ENCODE data around the gene SBNO2. TPM values are rescaled to one million over a fixed set of nuclear protein-coding genes. Genes with fewer than 3 reads are reported as not detected.
A peak's percentile ranks its signal among the peaks of the same experiment; 100 is the strongest.

The SBNO2 gene
- total and polyA plus RNA-seq, 10 donors: 16.2 to 230 (median 112) TPM

DNA sequence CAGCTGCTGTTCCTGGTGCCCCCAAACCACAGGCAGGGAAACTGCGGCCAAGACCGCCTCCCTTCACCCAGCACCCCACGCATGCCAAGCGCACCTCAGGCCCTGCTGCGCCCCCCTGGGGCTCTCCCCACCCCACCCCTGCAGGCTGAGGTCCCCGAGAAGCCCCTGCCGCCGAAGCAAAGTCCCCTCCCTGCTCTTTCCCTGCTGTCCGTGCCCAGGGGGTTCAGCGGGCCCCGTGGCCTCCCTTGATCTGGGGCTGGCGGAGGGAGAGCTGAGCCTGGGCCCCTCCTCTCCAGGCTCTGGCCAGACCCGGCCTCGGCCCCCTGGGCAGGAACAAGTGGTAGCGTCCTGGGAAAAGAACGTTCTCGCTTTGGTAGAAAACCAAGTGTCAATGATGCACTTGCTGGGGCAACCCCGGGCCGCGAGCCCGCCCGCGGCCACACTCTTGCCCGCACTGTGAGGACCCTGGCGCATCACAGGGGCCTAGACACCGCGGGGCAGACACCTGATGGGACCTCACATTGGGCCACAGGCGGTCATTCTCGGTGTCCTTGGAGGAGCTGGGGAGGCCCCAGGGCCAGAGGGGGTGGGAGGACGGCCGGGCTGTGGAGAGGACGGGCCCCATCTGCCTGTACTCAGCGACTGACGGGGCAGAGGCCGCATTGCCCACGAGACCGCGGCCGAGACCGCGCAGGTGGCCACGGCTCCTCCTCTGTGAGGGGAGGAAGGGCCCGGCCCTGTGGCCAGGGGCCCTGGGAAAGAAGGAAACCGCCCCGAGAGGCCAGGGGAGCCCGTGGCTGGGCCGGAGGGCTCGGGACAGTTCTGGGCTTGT is 41.3 kb downstream of the SBNO2 start:
- Histone ChIP-seq H3K27ac (peak overlapping the region; percentile 97 to 100 (median 98)), H3K36me3 (peaks cover 0 to 45% (median 6%) of the 10 kb centered on the region in 6 donors), H3K27me3 (replicated peaks in 1 of 7) (no peaks in the 10 kb centered on the region), H3K4me1 (peaks cover 58 to 91% (median 81%) of the 10 kb centered on the region in 6 donors), H3K4me3 (peak overlapping the region; percentile 58 to 97 (median 82)), H3K9me3 (no peaks in the 10 kb centered on the region)
- TF ChIP-seq POLR2AphosphoS5 (IDR thresholded peaks at IDR 0.05) (peak in 1 of 3 donors; percentile 75), POLR2A (IDR thresholded peaks at IDR 0.05) (no peak)
- TF ChIP-seq, protein P1, sequence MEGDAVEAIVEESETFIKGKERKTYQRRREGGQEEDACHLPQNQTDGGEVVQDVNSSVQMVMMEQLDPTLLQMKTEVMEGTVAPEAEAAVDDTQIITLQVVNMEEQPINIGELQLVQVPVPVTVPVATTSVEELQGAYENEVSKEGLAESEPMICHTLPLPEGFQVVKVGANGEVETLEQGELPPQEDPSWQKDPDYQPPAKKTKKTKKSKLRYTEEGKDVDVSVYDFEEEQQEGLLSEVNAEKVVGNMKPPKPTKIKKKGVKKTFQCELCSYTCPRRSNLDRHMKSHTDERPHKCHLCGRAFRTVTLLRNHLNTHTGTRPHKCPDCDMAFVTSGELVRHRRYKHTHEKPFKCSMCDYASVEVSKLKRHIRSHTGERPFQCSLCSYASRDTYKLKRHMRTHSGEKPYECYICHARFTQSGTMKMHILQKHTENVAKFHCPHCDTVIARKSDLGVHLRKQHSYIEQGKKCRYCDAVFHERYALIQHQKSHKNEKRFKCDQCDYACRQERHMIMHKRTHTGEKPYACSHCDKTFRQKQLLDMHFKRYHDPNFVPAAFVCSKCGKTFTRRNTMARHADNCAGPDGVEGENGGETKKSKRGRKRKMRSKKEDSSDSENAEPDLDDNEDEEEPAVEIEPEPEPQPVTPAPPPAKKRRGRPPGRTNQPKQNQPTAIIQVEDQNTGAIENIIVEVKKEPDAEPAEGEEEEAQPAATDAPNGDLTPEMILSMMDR (IDR thresholded peaks at IDR 0.05 in 8 of 11, conservative IDR thresholded peaks at IDR 0.05 in 3 of 11): no peak
- intact Hi-C loops (cut with DNase I; ENCODE audit: low total_unique reads): no loop called here
- 11 to 24% (median 18%) methylated on average over 10 to 48 of the region's 48 CpGs for WGBS, 5 donors
- peak; percentile 92 for DNase-seq

DNA sequence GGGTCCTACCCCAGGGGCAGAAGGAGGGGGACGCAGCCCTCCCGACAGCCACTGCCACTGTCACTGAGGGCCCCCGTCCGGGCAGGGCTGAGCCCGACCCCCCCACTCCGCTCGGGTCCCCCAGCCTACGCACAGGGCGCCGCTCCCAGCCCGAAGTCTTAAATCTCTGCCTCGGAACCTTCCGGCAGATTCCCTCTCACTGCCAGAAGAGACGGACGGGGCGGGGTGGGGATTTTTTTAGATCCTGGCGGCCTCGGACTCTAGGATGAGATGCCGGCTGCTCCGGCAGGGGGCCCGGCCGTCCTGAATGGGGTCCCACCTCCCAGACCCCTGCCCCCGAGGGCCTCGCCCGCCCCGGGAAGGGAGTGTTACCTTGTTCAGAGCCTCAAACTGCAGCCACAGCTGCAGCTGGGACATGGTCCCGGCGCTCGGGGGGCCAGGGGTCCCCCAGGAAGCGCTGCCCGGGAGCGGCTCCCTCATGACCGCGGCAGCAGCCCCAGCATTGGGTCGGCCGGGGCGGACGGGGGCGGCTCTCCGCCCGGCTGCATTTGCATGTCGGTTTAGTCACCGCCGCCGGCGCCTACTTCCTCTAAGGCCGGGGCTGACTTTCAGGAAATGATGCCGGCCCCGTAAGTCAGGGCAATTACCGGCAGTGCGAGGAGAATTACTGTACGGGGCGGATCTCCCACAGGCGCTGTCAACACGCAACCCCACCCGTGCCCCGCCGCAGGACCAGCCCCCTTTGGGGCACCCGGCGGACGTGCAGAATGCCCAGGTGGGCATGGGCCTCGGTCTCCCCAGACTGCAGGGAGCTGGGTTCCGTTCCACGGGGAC is 42.1 kb downstream of the SBNO2 start:
- no peaks in the 10 kb centered on the region for H3K9me3 ChIP-seq
- peak; percentile 99 for DNase-seq
- peak overlapping the region; percentile 97 to 100 (median 98) for H3K27ac ChIP-seq
- TF ChIP-seq POLR2A (IDR thresholded peaks at IDR 0.05): peak in 2 of 3 donors; percentile 26 to 43
- TF ChIP-seq, protein P1 (IDR thresholded peaks at IDR 0.05 in 8 of 11, conservative IDR thresholded peaks at IDR 0.05 in 3 of 11): peak in 2 of 11 experiments; percentile 27 to 28
- peak; percentile 90 to 95 (median 94) for TF ChIP-seq POLR2AphosphoS5 (IDR thresholded peaks at IDR 0.05)
- H3K27me3 ChIP-seq (replicated peaks in 1 of 7): no peaks in the 10 kb centered on the region
- intact Hi-C loops (cut with DNase I; ENCODE audit: low total_unique reads): no loop called here
- peak overlapping the region; percentile 58 to 97 (median 82) for H3K4me3 ChIP-seq
- H3K36me3 ChIP-seq: peaks cover 3 to 54% (median 14%) of the 10 kb centered on the region in 6 donors
- peaks cover 58 to 98% (median 85%) of the 10 kb centered on the region in 6 donors for H3K4me1 ChIP-seq
- WGBS, 5 donors: 0 to 5% (median 0%) methylated on average over 7 to 64 of the region's 64 CpGs

- Histone ChIP-seq H3K4me3 (peak overlapping the region; percentile 58 to 97 (median 82)), H3K27ac (peak overlapping the region; percentile 97 to 100 (median 98)), H3K9me3 (no peaks in the 10 kb centered on the region), H3K36me3 (peaks cover 4 to 58% (median 22%) of the 10 kb centered on the region in 6 donors), H3K27me3 (replicated peaks in 1 of 7) (no peaks in the 10 kb centered on the region), H3K4me1 (peaks cover 51 to 98% (median 82%) of the 10 kb centered on the region in 6 donors)
- intact Hi-C loops (cut with DNase I; ENCODE audit: low total_unique reads): no loop called here
- TF ChIP-seq, protein P1 (IDR thresholded peaks at IDR 0.05 in 8 of 11, conservative IDR thresholded peaks at IDR 0.05 in 3 of 11): no peak
- TF ChIP-seq POLR2A (IDR thresholded peaks at IDR 0.05) (no peak), POLR2AphosphoS5 (IDR thresholded peaks at IDR 0.05) (peak; percentile 58 to 72 (median 65))
- peak; percentile 90 for DNase-seq
- 26 to 35% (median 30%) methylated on average over 12 to 22 of the region's 22 CpGs for WGBS, 5 donors
Observed at GRCh38 chr19:1130771-1131717, 43.0 kb downstream of the SBNO2 start.

Data from spleen (tissue), 11 donors.